BE2C (cell line): Measurements from ENCODE around the gene SNAPC4.

Experiments
- DNase-seq: peaks from one replicate; pipeline ENCODE4 v3.0.0-alpha.2; 2020
- H3K27me3 ChIP-seq: fragments of 250-450 bp; sonication (Bioruptor Pico); 2 replicates; pipeline ENCODE4 v1.5.1; 2020; ENCODE audit warnings: mild to moderate bottlenecking
- H3K36me3 ChIP-seq: fragments of 250-450 bp; sonication (Bioruptor Pico); 2 replicates; pipeline ENCODE4 v1.5.1; 2020; ENCODE audit warnings: mild to moderate bottlenecking
- H3K4me1 ChIP-seq: fragments of 250-450 bp; sonication (Bioruptor Pico); 2 replicates; pipeline ENCODE4 v1.5.1; 2020
- H3K4me3 ChIP-seq: 2 replicates; pipeline ENCODE4 v1.5.1; 2011; ENCODE audit warnings: low read depth, low read length
- H3K9me3 ChIP-seq: fragments of 250-450 bp; sonication (Bioruptor Pico); 2 replicates; pipeline ENCODE4 v1.5.1; 2020
- CTCF ChIP-seq: IDR thresholded peaks from 2 replicates; pipeline ENCODE4 v1.5.1; 2012; ENCODE audit warnings: mild to moderate bottlenecking, low read depth, low read length

Gene SNAPC4

GRCh38 chr9:136444102-136444501 lies 44.1 kb upstream of the SNAPC4 start:
- H3K27me3 ChIP-seq, result no peaks in the 10 kb centered on the region
- no peak for TF ChIP-seq CTCF
- DNase-seq, result no peak
- H3K36me3 ChIP-seq, result peaks cover 56% of the 10 kb centered on the region
- H3K9me3 ChIP-seq, result no peaks in the 10 kb centered on the region
- no peaks in the 10 kb centered on the region for H3K4me1 ChIP-seq
- no peak overlapping the region for H3K4me3 ChIP-seq

GRCh38 chr9:136443687-136444086 lies 43.7 kb upstream of the SNAPC4 start:
- Histone ChIP-seq H3K4me1 (no peaks in the 10 kb centered on the region), H3K4me3 (no peak overlapping the region), H3K9me3 (no peaks in the 10 kb centered on the region), H3K36me3 (peaks cover 53% of the 10 kb centered on the region), H3K27me3 (no peaks in the 10 kb centered on the region)
- no peak for DNase-seq
- no peak for TF ChIP-seq CTCF

DNA sequence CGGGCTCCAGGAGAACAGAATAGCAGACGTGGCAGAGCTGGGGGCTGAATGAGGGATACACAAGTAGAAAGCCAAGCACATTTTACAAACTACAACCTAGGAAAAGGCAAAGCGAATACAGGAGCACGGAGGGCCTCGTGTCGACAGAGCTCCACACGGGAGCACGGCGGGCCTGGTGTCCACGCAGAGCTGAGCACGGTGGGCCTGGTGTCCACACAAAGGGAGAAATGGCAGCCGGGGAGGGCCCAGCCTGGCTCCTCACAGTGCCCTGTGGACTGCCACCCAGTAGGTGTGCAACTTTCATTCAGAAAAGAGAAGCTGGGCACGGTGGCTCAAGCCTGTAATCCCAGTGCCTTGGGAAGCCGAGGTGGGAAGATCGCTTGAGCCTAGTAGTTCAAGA lies 43.1 kb upstream of the SNAPC4 start:
- no peak for TF ChIP-seq CTCF
- Histone ChIP-seq H3K9me3 (no peaks in the 10 kb centered on the region), H3K27me3 (no peaks in the 10 kb centered on the region), H3K36me3 (peaks cover 53% of the 10 kb centered on the region), H3K4me3 (no peak overlapping the region), H3K4me1 (no peaks in the 10 kb centered on the region)
- DNase-seq, result no peak

GRCh38 chr9:136442265-136442664 lies 42.3 kb upstream of the SNAPC4 start:
- DNase-seq, result no peak
- Histone ChIP-seq H3K4me1 (no peaks in the 10 kb centered on the region; the same call in 1 of the 2 replicates), H3K27me3 (no peaks in the 10 kb centered on the region), H3K4me3 (no peak overlapping the region), H3K9me3 (no peaks in the 10 kb centered on the region), H3K36me3 (peaks cover 45% of the 10 kb centered on the region)
- no peak for TF ChIP-seq CTCF

DNA sequence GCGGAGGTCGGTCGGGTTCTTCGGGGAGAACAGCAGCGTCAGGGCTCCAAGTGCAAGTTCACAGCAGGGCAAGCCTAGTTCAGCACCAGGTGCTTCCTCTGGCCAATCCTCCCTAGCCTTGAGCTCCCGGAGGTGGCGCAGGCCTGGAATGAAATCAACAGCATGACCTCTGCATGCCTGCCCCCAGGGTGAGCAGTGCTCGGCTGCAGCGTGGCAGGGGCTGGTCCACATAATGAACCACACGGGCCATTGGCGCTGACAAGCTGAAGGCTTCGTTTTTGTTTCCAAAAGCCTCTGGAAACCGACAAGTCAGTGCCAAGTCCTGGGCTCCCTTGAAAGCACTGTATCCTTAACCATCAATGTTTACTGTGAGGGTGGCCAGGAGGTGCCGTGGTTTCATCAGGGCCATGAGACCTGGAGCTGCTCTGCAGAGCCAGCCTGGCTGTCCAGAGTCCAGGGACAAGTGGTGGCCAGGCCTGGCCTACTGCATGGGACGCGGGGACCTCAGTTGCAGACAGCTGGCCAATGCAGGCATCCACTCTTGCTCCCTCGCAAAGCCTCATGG lies 41.8 kb upstream of the SNAPC4 start:
- no peak for DNase-seq
- Histone ChIP-seq H3K27me3 (no peaks in the 10 kb centered on the region), H3K4me1 (no peaks in the 10 kb centered on the region; the same call in 1 of the 2 replicates), H3K4me3 (no peak overlapping the region), H3K9me3 (no peaks in the 10 kb centered on the region), H3K36me3 (peaks cover 45% of the 10 kb centered on the region)
- TF ChIP-seq CTCF, result no peak

DNA sequence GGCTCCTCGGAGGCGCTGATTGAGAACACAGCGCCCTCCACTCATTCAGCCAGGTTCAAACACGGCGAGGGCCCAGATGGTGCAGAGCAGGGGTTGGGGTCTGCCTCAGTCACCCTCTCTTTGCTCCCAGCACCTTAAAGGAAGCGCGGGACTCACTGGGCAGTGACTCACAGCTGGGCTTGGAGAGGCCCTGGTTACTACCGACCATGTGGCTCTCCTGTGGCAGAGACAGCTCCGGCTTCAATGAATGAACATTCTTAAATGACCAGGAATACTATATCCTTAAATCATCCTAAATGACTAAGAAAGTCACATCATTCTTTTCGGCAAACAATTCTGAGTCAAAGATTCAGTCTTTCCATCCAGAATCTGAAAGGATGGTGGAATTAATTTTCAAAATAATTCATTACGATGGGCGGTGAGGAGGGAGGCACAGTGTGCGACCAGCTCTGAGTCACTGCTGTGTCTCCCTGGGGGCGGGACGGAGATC lies 41.3 kb upstream of the SNAPC4 start:
- DNase-seq, result no peak
- H3K36me3 ChIP-seq, result peaks cover 42% of the 10 kb centered on the region
- no peak for TF ChIP-seq CTCF

More for the DNA sequence above, 41.3 kb upstream of the SNAPC4 start:
- H3K27me3 ChIP-seq, result no peaks in the 10 kb centered on the region
- no peaks in the 10 kb centered on the region; the same call in 1 of the 2 replicates for H3K4me1 ChIP-seq
- no peaks in the 10 kb centered on the region for H3K9me3 ChIP-seq
- no peak overlapping the region for H3K4me3 ChIP-seq
